Ovary (tissue), 9 donors: ENCODE measurements around the gene WWOX. TPM values are rescaled to one million over a fixed set of nuclear protein-coding genes. Genes with fewer than 3 reads are reported as not detected.

Experiments used
- DNase-seq, 5 donors: peaks; one replicate each; pipeline ENCODE4 v3.0.0-alpha.2; 2019 to 2020
- H3K27ac ChIP-seq, 2 donors: fragments of 200-600 bp; one replicate each; pipeline versions ENCODE4 v1.5.1 to v1.8.0; 2019 to 2022
- H3K27me3 ChIP-seq: fragments of 200-600 bp; one replicate; pipeline ENCODE4 v1.8.0; 2022
- H3K36me3 ChIP-seq: fragments of 200-600 bp; sonication (generic); one replicate; pipeline ENCODE4 v1.5.1; 2019
- H3K4me1 ChIP-seq: one replicate; pipeline ENCODE4 v1.8.1; 2013; ENCODE audit warnings: mild to moderate bottlenecking, moderate library complexity; ENCODE audit not compliant: insufficient read depth
- H3K4me3 ChIP-seq: fragments of 200-600 bp; sonication (generic); one replicate; pipeline ENCODE4 v1.5.1; 2017
- H3K9me3 ChIP-seq, 2 donors: fragments of 200-600 bp in 1 of 2; sonication (generic) in 1 of 2; one replicate each; pipeline versions ENCODE4 v1.5.1 to v1.8.1; 2013 to 2019; ENCODE audit warnings: mild to moderate bottlenecking in 1 of 2, moderate library complexity in 1 of 2
- CTCF ChIP-seq, 3 donors: fragments of 450-650 bp in 2 of 3; fragments of 200-600 bp in 1 of 3; IDR thresholded peaks; one replicate each; pipeline versions ENCODE4 v1.5.1 to v1.8.0; 2016 to 2022; ENCODE audit warnings: antibody characterized with exemption in 3 of 3, mild to moderate bottlenecking in 1 of 3
- EP300 ChIP-seq: sonication (generic); formaldehyde crosslinking; IDR thresholded peaks from one replicate; pipeline ENCODE4 v1.6.1; 2017; ENCODE audit warnings: antibody characterized with exemption
- POLR2A ChIP-seq: fragments of 450-650 bp; IDR thresholded peaks from one replicate; pipeline ENCODE4 v1.6.1; 2017; ENCODE audit warnings: antibody characterized with exemption, mild to moderate bottlenecking, moderate library complexity
- whole genome bisulfite sequencing, 3 donors: extraction: QIAGEN DNeasy Blood & Tissue Kit in 1 of 3; methylation state at CpG; one replicate each; pipeline versions ENCODE4 v1.1.5 to v1.1.7; 2013 to 2017; 5-methylcytosine and 5-hydroxymethylcytosine counted together
- intact Hi-C, 4 donors: fragments of 100-400 bp; cut with DNase I; formaldehyde crosslinking; loops; one replicate each; pipeline versions ENCODE4 v1.11.0 to v1.15.1; 2022 to 2023
- polyA plus RNA-seq, 2 donors: library from polyadenylated mRNA; stranded (reverse); fragments of 200-250 nt in 1 of 2; fragments of 350-450 nt in 1 of 2; fragmentation: Illumina TruSeq in 1 of 2; extraction: RNeasy Lipid Tissue Mini Kit (QIAGEN cat#74804) in 1 of 2; gene quantifications; one replicate each; pipeline ENCODE4 v1.2.3, GENCODE V29; 2013 to 2014
- total RNA-seq, 7 donors: library from RNA; depleted of rRNA in 2 of 7; stranded (reverse); fragments of >200 nt in 2 of 7; fragmentation: NEBNext Ultra II Directional in 3 of 7; extraction: Animal tissue kit (Norgen Biotek cat#: 25700) in 3 of 7; gene quantifications; one replicate each; pipeline versions ENCODE4 v1.1.0 to v1.2.4, GENCODE V29; 2016 to 2023
- donor health status: DM: no; HTN: no; CAD: no; lungs with moderate emphysema.
- donor health status: DM: no; HTN: no; CAD: no.
- donor health status: Bipolar disorder and iron deficiency.
- donor health status: DM: yes; HTN: yes; CAD: no.
- donor health status: DM: no; HTN: no; CAD: no.
- donor health status: DM: yes; HTN: yes; CAD: no.

The WWOX gene
- total and polyA plus RNA-seq, 9 donors: 11.0 to 40.5 (median 25.2) TPM

GRCh38 chr16:78170494-78170933, 71.1 kb downstream of the WWOX start:
- TF ChIP-seq EP300: no peak
- TF ChIP-seq POLR2A: no peak
- no peak for TF ChIP-seq CTCF (IDR thresholded peaks at IDR 0.05)
- Histone ChIP-seq H3K4me3 (no peak overlapping the region), H3K4me1 (no peaks in the 10 kb centered on the region), H3K27ac (no peak overlapping the region), H3K36me3 (no peaks in the 10 kb centered on the region), H3K27me3 (no peaks in the 10 kb centered on the region), H3K9me3 (no peaks in the 10 kb centered on the region)
- 53 to 55% (median 54%) methylated on average over 2 of the region's 2 CpGs for WGBS, 3 donors
- no peak for DNase-seq
- intact Hi-C loops: loop anchor here in 1 of 4 donors (5.0 kb wide), 1 partner anchor 1022 kb away; no protein-coding TSS in a partner anchor

DNA sequence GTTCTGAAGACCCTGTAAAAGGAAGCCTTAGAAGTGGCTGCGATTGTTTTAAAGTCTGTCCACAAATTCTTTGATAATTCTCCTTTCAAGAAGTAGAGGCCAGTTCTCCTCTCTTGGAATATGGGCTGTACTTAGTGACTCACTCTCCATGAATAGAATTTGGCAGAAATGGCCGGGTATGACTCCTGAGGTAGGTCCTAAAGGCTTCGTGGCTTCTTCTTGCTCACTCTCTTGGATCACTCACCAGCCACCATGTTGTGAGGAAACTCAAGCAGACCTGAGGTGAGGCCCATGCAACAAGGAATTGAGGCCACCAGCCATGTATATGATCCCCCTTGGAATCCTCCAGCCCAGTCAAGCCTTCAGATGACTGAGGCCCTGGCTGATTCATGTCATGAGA, 75.8 kb downstream of the WWOX start:
- H3K27ac ChIP-seq: no peak overlapping the region
- no peak for TF ChIP-seq CTCF (IDR thresholded peaks at IDR 0.05)
- TF ChIP-seq EP300: no peak
- TF ChIP-seq POLR2A: no peak
- WGBS, 3 donors: 92 to 96% (median 96%) methylated on average over 3 of the region's 3 CpGs

DNA sequence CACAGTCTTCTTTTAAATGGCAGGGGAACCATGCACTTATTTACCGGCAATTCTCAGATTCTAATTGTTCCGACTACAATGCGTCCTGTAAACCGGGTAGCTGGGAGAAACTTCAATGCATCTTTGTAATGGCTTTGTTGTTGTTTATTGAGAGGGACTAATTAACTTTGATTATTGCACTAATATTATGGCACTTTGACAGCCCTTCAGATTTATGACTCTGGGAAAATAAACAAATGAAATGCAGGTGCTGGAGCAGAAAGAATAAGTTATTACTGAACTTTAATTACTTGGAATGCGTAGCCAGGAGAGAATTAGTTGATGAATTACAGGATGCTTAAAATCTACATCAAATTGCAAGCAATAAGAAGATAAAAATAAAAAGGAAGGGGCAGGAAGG, 77.0 kb downstream of the WWOX start:
- 88 to 92% (median 89%) methylated on average over 5 of the region's 5 CpGs for WGBS, 3 donors
- Histone ChIP-seq H3K27ac (no peak overlapping the region), H3K4me1 (no peaks in the 10 kb centered on the region), H3K27me3 (no peaks in the 10 kb centered on the region), H3K9me3 (no peaks in the 10 kb centered on the region), H3K4me3 (no peak overlapping the region), H3K36me3 (no peaks in the 10 kb centered on the region)
- TF ChIP-seq CTCF (IDR thresholded peaks at IDR 0.05): no peak
- no peak for TF ChIP-seq POLR2A
- no peak for TF ChIP-seq EP300
- no peak for DNase-seq
- intact Hi-C loops: no loop called here

More for the DNA sequence above, 75.8 kb downstream of the WWOX start:
- Histone ChIP-seq H3K36me3 (no peaks in the 10 kb centered on the region), H3K4me1 (no peaks in the 10 kb centered on the region), H3K4me3 (no peak overlapping the region), H3K27me3 (no peaks in the 10 kb centered on the region), H3K9me3 (no peaks in the 10 kb centered on the region)
- DNase-seq: no peak
- intact Hi-C loops: no loop called here

- TF ChIP-seq POLR2A (no peak), EP300 (no peak), CTCF (IDR thresholded peaks at IDR 0.05) (no peak)
- DNase-seq: no peak
- 95 to 97% (median 96%) methylated on average over 5 of the region's 5 CpGs for WGBS, 3 donors
- H3K27ac ChIP-seq: no peak overlapping the region
- H3K9me3 ChIP-seq: no peaks in the 10 kb centered on the region
- intact Hi-C loops: no loop called here
- no peaks in the 10 kb centered on the region for H3K36me3 ChIP-seq
- no peak overlapping the region for H3K4me3 ChIP-seq
- no peaks in the 10 kb centered on the region for H3K27me3 ChIP-seq
- H3K4me1 ChIP-seq: no peaks in the 10 kb centered on the region
Observed at GRCh38 chr16:78177218-78177617, 77.8 kb downstream of the WWOX start.
